HG02798 (cell line): ENCODE results near the gene SKIC2.
"Not testable (repeated sequence)": the region's sequence is repeated elsewhere in the genome, so short reads cannot be mapped to it uniquely, and the experiment has no call there.

ENCODE experiments used
- ATAC-seq: cut with Tn5 transposase; IDR thresholded peaks from one replicate; pipeline ENCODE4 v1.9.1; 2021; ENCODE audit warnings: mild to moderate bottlenecking; ENCODE audit not compliant: unreplicated experiment, poor library complexity

SKIC2 gene

DNA sequence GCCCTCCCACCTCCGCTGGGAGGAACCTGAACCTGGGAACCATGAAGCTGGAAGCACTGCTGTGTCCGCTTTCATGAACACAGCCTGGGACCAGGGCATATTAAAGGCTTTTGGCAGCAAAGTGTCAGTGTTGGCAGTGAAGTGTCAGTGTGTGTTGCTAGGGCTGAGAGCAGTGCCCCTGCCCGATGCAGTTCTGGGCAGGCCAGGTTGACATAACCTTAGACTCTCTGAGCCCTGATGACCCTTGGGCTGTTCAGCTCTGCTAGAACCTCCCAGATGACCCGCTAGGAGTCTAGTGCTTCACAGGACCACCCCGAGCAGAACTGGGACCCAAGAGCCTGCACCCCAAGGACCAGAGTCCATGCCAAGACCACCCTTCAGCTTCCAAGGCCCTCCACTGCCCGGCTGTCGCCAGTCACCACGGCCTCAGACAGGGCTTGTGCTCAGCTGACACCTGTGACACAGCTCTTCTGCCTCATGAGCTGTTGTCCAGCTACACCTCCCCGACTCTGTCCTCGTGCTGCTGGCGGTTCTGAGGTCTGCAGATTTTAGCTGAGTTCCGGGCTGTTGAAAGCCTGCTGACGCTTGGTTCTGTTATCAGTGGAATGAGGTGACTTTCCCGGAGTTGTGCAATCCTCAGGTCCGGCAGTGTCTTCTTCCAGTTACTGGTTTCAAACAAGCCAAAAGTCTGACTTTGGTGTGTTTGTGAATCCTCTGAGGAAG, 43.7 kb downstream of the SKIC2 start:
- ATAC-seq: not testable (repeated sequence)

DNA sequence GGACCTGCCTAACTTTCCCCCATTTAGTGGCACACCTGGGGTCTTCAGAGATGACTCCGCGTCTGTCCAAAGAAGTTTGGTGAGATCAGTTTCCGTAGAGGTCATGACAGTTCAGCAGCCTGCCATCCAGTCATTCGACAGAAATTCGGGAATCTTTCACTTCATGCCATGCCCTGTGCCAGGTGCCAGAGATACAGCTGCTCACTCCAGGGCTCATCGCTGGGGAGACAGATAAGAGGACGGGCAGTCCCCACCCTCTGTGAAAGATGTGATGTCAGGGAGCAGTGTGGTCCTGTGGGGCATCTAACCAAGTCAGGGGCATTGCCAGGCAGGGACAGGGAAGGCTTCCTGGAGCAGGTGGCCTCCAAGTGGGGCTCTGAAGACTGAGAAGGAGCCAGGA, 44.3 kb downstream of the SKIC2 start:
- not testable (repeated sequence) for ATAC-seq

DNA sequence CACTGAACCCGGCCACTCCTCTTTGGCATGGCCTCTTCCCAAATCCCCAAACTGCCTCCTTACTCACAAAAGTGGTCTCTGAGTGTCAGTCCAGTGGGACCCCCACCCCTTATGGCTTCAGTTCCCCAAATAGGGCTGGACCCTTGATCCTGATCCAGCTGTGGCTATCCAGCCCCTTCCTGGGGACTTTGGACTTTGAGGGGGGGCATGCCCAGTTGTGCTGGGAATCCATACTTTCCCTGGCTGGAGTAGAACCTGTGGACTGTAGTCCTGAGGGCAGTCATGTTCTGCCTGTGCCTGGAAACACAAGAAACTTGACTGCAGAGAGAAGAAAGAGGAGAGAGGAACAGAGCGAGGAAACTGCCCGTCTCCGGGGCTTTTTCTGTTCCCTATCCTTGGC, 45.4 kb downstream of the SKIC2 start:
- not testable (repeated sequence) for ATAC-seq

DNA sequence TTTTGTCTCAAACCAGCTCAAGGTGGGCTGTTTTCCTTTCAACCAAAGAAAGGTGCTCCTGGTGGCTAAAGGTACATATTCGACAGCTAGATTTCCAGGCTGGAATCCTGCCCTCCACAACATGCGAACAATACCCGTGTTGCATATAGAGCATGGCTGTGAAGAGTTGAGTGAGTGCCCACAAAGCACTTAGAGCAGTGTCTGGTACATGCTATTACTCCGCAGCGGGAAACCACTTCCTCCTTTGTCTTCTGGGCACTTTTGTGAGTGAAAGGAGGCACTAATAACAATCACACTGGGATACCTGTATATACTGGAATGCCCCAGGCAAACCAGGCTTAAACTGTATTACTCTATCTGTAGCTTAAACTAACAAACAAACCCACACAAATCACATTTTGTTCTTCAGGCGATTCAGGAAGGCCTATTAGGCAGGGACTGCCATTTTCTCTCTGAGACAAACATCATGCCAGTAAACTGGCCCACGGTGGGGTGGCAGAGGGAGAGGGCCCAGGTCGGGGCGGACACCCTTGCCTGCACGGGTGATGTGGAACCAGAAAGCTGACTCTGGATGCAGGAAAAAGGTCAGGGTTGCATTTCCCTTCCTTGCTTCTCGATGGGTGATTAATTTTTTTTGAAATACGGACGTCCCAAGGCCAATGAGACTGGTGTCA, 46.0 kb downstream of the SKIC2 start:
- not testable (repeated sequence) for ATAC-seq

DNA sequence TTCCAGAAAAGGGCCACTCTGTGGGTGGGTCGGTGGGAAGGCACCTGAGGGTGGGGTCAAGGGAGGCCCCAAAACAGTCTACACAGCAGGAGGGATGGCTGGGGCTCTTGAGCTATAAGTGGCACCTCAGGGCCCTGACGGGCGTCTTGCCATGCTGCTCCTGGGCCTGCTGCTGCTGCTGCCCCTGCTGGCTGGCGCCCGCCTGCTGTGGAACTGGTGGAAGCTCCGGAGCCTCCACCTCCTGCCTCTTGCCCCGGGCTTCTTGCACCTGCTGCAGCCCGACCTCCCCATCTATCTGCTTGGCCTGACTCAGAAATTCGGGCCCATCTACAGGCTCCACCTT, 46.5 kb downstream of the SKIC2 start:
- not testable (repeated sequence) for ATAC-seq

DNA sequence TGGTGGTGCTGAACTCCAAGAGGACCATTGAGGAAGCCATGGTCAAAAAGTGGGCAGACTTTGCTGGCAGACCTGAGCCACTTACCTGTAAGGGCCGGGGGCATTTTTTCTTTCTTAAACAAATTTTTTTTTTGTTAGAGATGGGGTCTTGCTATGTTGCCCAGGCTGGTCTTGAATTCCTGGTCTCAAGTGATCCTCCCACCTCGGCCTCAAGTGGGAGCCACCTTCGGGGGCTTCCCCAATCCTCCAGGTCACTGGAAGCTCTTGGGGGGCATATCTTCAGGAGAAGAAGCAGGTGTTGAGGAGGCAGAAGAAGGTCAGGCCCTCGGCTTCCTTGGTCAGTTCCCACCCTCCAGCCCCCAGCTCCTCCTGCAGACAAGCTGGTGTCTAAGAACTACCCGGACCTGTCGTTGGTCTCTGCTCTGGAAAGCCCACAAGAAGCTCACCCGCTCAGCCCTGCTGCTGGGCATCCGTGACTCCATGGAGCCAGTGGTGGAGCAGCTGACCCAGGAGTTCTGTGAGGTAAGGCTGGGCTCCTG, 47.1 kb downstream of the SKIC2 start:
- not testable (repeated sequence) for ATAC-seq

DNA sequence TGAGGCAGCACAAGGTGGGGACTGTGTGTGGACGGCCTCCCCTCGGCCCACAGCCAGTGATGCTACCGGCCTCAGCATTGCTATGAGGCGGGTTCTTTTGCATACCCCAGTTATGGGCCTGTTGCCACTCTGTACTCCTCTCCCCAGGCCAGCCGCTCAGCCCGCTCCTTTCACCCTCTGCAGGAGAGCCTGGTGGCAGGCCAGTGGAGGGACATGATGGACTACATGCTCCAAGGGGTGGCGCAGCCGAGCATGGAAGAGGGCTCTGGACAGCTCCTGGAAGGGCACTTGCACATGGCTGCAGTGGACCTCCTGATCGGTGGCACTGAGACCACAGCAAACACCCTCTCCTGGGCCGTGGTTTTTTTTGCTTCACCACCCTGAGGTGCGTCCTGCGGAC, 48.1 kb downstream of the SKIC2 start:
- not testable (repeated sequence) for ATAC-seq

DNA sequence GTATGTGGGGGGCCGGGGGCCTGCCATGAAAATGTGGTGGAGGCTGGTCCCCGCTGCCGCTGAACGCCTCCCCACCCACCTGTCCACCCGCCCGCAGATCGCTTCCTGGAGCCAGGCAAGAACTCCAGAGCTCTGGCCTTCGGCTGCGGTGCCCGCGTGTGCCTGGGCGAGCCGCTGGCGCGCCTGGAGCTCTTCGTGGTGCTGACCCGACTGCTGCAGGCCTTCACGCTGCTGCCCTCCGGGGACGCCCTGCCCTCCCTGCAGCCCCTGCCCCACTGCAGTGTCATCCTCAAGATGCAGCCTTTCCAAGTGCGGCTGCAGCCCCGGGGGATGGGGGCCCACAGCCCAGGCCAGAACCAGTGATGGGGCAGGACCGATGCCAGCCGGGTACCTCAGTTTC, 49.1 kb downstream of the SKIC2 start:
- not testable (repeated sequence) for ATAC-seq

DNA sequence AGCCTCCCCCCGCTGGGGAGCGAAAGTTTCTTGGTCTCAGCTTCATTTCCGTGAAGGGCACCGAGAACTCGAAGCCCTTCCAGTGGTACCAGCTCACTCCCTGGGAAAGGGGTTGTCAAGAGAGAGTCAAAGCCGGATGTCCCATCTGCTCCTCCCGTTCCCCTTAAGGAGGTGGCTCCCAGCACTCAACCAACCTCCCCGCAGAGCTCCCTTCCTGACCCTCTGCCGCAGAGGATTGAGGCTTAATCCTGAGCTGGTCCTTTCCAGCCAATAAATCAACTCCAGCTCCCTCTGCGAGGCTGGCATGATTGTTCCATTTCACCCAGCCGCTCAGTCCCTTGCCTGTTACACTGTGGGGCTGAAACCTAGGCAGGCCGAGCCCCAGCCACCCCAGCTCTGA, 49.6 kb downstream of the SKIC2 start:
- ATAC-seq: not testable (repeated sequence)

DNA sequence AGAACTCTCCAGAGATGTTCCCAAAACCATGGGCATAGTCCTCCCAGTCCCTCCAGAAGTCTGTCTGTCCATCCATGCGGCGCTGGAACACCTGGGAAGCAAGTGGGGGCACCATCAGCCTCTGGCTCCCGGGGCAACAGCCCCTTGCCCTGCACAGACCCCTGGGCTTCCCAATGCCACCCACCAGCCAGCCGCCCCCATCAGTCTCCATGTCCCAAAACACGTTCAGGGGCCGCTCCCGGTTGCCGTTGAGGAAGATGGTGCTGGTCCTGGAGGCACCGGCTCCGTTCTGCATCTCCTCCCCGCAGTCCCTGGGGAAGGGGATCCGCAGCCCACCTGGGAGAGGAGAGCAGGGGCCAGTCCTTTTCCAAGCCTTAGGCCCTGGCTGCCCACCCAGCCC, 50.6 kb downstream of the SKIC2 start:
- ATAC-seq: not testable (repeated sequence)

DNA sequence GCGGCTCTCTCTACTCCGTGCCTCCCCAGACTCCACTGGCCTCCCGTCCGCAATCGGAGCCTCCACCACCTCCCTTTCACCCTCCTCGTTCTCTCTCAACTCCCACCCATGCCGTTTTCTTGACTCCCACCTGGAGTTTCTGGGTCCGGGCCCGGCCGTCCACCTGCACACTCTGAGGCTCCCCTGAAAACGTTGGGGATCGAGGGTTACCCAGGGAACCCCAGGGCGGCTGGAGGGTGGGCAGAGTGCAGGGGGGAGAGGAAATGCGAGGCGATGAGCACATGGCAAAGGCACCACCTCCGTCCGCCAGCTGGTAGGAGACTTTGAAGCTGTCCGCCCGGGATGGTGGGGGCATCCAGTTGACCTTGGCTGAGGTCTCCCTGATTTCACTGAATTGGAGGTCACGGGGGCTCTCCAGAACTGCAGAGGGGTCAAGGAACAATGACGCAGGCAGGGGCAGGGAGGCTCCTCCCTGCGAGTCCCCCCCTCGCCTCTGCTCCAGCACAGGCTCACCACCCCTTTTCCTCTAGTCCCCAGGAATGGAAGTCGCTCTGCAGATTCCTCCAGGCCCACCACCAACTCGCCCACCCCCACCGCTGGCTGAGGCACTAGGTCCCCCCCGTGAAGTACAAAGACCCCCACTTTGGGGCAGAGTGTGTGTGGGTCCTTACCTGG, 52.0 kb downstream of the SKIC2 start:
- not testable (repeated sequence) for ATAC-seq

DNA sequence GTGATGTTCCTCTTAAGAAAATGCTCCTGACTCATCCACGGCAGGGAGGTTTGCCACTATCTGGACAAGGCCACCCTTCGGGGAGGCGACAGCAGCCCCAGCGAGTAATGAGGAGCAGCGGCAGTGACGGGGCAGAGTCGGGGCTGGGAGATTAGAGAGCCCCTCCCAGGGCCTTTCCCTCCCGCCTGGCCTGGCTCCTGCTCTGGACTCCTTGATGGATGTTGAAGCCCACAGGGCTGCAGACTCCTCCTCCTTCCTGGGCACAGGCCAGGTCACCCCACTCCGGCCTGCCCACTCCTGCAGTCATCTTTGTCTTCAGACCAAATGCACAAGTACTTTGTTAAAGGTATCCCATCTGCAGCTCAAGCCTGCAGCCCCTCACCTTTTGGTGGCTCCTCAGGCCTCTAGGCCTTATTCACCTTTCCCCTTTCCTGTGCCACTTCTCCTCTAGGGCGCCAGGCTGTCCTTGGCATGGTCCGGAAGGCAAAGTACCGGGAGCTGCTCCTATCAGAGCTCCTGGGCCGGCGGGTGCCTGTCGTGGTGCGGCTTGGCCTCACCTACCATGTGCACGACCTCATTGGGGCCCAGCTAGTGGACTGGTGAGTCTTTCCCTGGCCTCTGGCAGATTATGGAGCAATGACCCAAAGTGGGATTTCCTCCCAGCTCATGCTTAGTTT, 54.1 kb downstream of the SKIC2 start:
- ATAC-seq: not testable (repeated sequence)

DNA sequence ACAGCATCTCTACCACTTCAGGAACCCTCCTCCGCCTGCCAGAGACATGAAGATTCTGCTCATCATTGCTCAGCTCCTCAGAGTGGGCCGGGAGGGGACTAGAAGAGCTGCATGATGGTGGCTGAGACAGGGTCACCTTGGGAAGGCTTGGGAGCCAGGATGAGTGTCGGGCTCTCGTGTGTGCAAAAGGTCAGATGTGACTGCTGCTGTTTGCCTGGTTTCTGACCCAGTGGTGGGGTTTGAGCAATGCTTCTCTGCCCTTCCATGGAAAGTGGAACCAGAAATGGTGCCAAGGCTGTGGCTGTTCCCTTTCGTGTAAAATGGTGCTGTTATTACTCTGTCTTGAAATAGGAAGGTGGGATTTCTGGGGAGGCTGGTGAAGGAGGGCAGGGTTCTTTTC, 54.8 kb downstream of the SKIC2 start:
- not testable (repeated sequence) for ATAC-seq

DNA sequence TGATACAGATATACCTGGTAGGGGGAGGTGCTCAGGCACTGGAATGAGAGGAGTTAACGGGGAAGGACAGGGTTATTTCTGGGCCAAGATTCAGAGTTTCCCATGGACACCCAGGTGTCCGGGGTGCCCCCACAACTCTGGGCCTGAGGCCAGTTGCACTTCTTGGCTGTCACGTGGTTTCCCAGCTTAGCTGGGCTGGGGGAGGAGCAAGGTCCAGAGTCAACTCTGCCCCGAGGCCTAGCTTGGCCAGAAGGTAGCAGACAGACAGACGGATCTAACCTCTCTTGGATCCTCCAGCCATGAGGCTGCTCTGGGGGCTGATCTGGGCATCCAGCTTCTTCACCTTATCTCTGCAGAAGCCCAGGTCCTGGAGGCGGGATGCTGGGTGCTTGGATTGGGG, 55.6 kb downstream of the SKIC2 start, which contains the start of gene C4B:
C4B (plus strand) TSS at position 249 of the 400 bp plus-strand sequence; CDS start at position 300, 51 bp downstream.
- ATAC-seq: not testable (repeated sequence)
